IMR-90 (cell line): ENCODE measurements around the gene POU6F1. TPM values are rescaled to one million over a fixed set of nuclear protein-coding genes. Genes with fewer than 3 reads are reported as not detected.

Source experiments
- ATAC-seq: fragments of 200-7000 bp; cut with Tn5 transposase; 2 replicates; pipeline ENCODE4 v1.9.1; 2020; ENCODE audit warnings: low read depth, mild to moderate bottlenecking, moderate library complexity
- BruUV-seq: library from RNA; stranded (reverse); fragments of 400-500 nt; replicated peaks from 2 replicates; lab custom pipeline; 2021; lab: Mats Ljungman, UMichigan
- CTCF ChIA-PET: fragments of 300-600 bp; formaldehyde crosslinking; extraction: SDS; loops from one replicate; lab custom pipeline; 2021; ENCODE audit warnings: antibody characterized with exemption; lab: Yijun Ruan, JAX
- POLR2A ChIA-PET: fragments of 300-600 bp; sonication (Branson Sonifier 250); formaldehyde crosslinking; loops from one replicate; lab custom pipeline; 2022; ENCODE audit warnings: antibody characterized with exemption; ENCODE audit not compliant: unreplicated experiment; lab: Charles Lee
- DNase-seq: peaks from one replicate; pipeline ENCODE4 v3.0.0; 2013
- H2AFZ ChIP-seq: replicated peaks from 2 replicates; pipeline ENCODE3; 2013; ENCODE audit warnings: low read length, mild to moderate bottlenecking; ENCODE audit not compliant: poor library complexity
- H2AK5ac ChIP-seq: 2 replicates; pipeline ENCODE4 v1.6.1; 2013; ENCODE audit warnings: low read depth, low read length, inconsistent platforms
- H2AK9ac ChIP-seq: replicated peaks from 2 replicates; pipeline ENCODE3; 2013; ENCODE audit warnings: mild to moderate bottlenecking, low read depth, low read length, moderate library complexity; ENCODE audit not compliant: poor library complexity
- H2BK120ac ChIP-seq: 2 replicates; pipeline ENCODE4 v1.6.1; 2013; ENCODE audit warnings: low read depth, low read length, inconsistent platforms
- H2BK15ac ChIP-seq: 3 replicates; pipeline ENCODE4 v1.6.1; 2013; ENCODE audit warnings: low read depth, low read length, inconsistent platforms
- H2BK20ac ChIP-seq: 2 replicates; pipeline ENCODE4 v1.6.1; 2013; ENCODE audit warnings: low read depth, mild to moderate bottlenecking, inconsistent platforms, low read length, moderate library complexity
- H2BK5ac ChIP-seq: 2 replicates; pipeline ENCODE4 v1.6.1; 2013; ENCODE audit warnings: mild to moderate bottlenecking, low read depth, low read length, inconsistent platforms; ENCODE audit not compliant: poor library complexity, severe bottlenecking
- H3K14ac ChIP-seq: replicated peaks from 2 replicates; pipeline ENCODE4 v1.6.1; 2013; ENCODE audit warnings: low read depth, low read length, inconsistent platforms
- H3K18ac ChIP-seq: 2 replicates; pipeline ENCODE4 v1.6.1; 2013; ENCODE audit warnings: low read depth, low read length, control low read depth
- H3K23ac ChIP-seq: 2 replicates; pipeline ENCODE4 v1.6.1; 2013; ENCODE audit warnings: low read depth, low read length, inconsistent platforms
- H3K27ac ChIP-seq: 2 replicates; pipeline ENCODE4 v1.5.1; 2013; ENCODE audit warnings: mild to moderate bottlenecking, control low read depth, low read length; ENCODE audit not compliant: insufficient read depth
- H3K27me3 ChIP-seq: 2 replicates; pipeline ENCODE4 v1.6.1; 2013; ENCODE audit warnings: low read length; ENCODE audit not compliant: control insufficient read depth, insufficient read depth
- H3K36me3 ChIP-seq: 2 replicates; pipeline ENCODE4 v1.6.1; 2013; ENCODE audit warnings: low read length, mixed read lengths; ENCODE audit not compliant: control insufficient read depth, insufficient read depth
- H3K4ac ChIP-seq: 2 replicates; pipeline ENCODE4 v1.6.1; 2013; ENCODE audit warnings: low read depth, low read length, inconsistent platforms
- H3K4me1 ChIP-seq: 2 replicates; pipeline ENCODE4 v1.6.1; 2013; ENCODE audit warnings: low read length, mixed read lengths; ENCODE audit not compliant: control insufficient read depth, insufficient read depth
- H3K4me2 ChIP-seq: 2 replicates; pipeline ENCODE4 v1.6.1; 2013; ENCODE audit warnings: low read depth, mild to moderate bottlenecking, control low read depth, low read length, moderate library complexity
- H3K4me3 ChIP-seq: 2 replicates; pipeline ENCODE4 v1.5.1; 2013; ENCODE audit warnings: low read depth, mild to moderate bottlenecking, control low read depth, low read length, moderate library complexity; ENCODE audit not compliant: insufficient read depth
- H3K56ac ChIP-seq: 2 replicates; pipeline ENCODE4 v1.6.1; 2013; ENCODE audit warnings: low read length, inconsistent platforms; ENCODE audit not compliant: insufficient read depth; ENCODE audit errors: extremely low read depth
- H3K79me1 ChIP-seq, 2 experiments: 2 replicates each; pipeline ENCODE4 v1.6.1; 2013; ENCODE audit warnings: low read length in 2 of 2, inconsistent platforms in 1 of 2, low read depth in 1 of 2
- H3K9ac ChIP-seq: 2 replicates; pipeline ENCODE4 v1.6.1; 2013; ENCODE audit warnings: low read depth, low read length, control low read depth
- H3K9me1 ChIP-seq: 2 replicates; pipeline ENCODE4 v1.6.1; 2013; ENCODE audit warnings: low read length, inconsistent platforms; ENCODE audit not compliant: insufficient read depth
- H3K9me3 ChIP-seq: 2 replicates; pipeline ENCODE4 v1.6.1; 2013; ENCODE audit warnings: low read length; ENCODE audit not compliant: control insufficient read depth, insufficient read depth
- H4K20me1 ChIP-seq: 2 replicates; pipeline ENCODE4 v1.6.1; 2013; ENCODE audit warnings: low read length, inconsistent platforms; ENCODE audit not compliant: insufficient read depth
- H4K5ac ChIP-seq: 2 replicates; pipeline ENCODE4 v1.6.1; 2013; ENCODE audit warnings: mild to moderate bottlenecking, low read depth, low read length, control low read depth
- H4K8ac ChIP-seq, 2 experiments: 2 replicates each; pipeline ENCODE4 v1.6.1; 2013; ENCODE audit warnings: low read depth in 2 of 2, low read length in 2 of 2, control low read depth in 1 of 2, inconsistent platforms in 1 of 2
- H4K91ac ChIP-seq: 2 replicates; pipeline ENCODE4 v1.6.1; 2013; ENCODE audit warnings: low read depth, low read length, inconsistent platforms; ENCODE audit not compliant: insufficient read depth
- ELK1 ChIP-seq: fragments of 150-350 bp; IDR thresholded peaks from 2 replicates; pipeline ENCODE4 v1.6.1; 2016; ENCODE audit warnings: low read depth, mild to moderate bottlenecking, low read length, moderate library complexity, borderline replicate concordance
- FOS ChIP-seq: fragments of 150-350 bp; IDR thresholded peaks from 2 replicates; pipeline ENCODE4 v1.6.1; 2016; ENCODE audit warnings: low read depth, low read length
- RCOR1 ChIP-seq: IDR thresholded peaks from 2 replicates; pipeline ENCODE4 v1.6.1; 2012; ENCODE audit warnings: mild to moderate bottlenecking, low read length, improper control_type of control experiment; ENCODE audit not compliant: insufficient replicate concordance
- WGBS, 2 experiments: methylation state at CpG; one replicate each; pipeline versions ENCODE4 v1.1.5 to v1.1.7; 2013; ENCODE audit warnings: missing lambda C conversion rate in 2 of 2; ENCODE audit not compliant: insufficient read length in 1 of 2; ENCODE audit errors: extremely low coverage in 2 of 2; 5-methylcytosine and 5-hydroxymethylcytosine counted together
- dilution Hi-C: fragments of 300-500 bp; cut with HindIII; formaldehyde crosslinking; loops from one replicate; pipeline ENCODE4 v1.14.3; 2018; ENCODE audit warnings: low sequenced_read_pairs; ENCODE audit not compliant: unreplicated experiment
- in situ Hi-C: fragments of 300-500 bp; cut with MboI; formaldehyde crosslinking; loops from 3 replicates; pipeline ENCODE4 v1.14.3; 2019; ENCODE audit warnings: low sequenced_read_pairs, inconsistent platforms, mixed read lengths
- intact Hi-C: fragments of 100-400 bp; cut with micrococcal nuclease; formaldehyde crosslinking; loops from 2 replicates; pipeline ENCODE4 v1.10.0; 2022
- polyA plus RNA-seq, 3 experiments: library from polyadenylated mRNA; depleted of rRNA; stranded (reverse); fragments of >200 nt; gene quantifications; 2 replicates each; pipeline ENCODE4 v1.2.3, GENCODE V29; 2012; ENCODE audit warnings: low replicate concordance in 1 of 3
- total RNA-seq: library from RNA; depleted of rRNA; stranded (reverse); fragments of >200 nt; gene quantifications from 2 replicates; pipeline ENCODE4 v1.2.3, GENCODE V29; 2012
- TF ChIP-seq, protein P1 (sequence below): fragments of 150-350 bp; IDR thresholded peaks from 2 replicates; pipeline ENCODE4 v1.6.1; 2017; ENCODE audit warnings: mild to moderate bottlenecking, antibody characterized with exemption, low read length, low read depth
- TF ChIP-seq, protein P2 (sequence below): conservative IDR thresholded peaks from 2 replicates; pipeline ENCODE4 v1.5.1; 2012; ENCODE audit warnings: mild to moderate bottlenecking, low read depth, low read length, improper control_type of control experiment

POU6F1 gene
- total and polyA plus RNA-seq, 2 of the 4 experiments (the other 2 are of a cell fraction): 0.90 to 3.6 TPM

DNA sequence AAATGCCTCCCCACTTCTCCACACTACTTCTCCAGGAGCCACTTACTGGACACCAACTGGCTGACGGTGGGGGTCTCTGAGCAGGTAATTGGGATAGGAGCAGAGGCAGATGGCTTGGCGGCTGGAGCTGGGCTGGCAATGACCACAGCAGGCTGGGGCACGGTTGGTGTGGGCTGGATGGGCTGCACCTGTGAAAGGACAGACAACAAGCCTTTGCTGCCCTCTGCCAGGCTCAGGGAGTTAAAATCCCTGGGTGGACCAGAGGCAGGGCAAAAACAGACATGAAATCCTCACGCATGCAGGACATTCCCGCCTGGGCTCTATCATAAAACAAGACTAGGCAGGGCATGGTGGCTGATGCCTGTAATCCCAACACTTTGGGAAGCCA lies 25.6 kb downstream of the POU6F1 start:
- Histone ChIP-seq H2AK5ac (no peak overlapping the region), H3K27me3 (no peaks in the 10 kb centered on the region), H3K9ac (no peak overlapping the region), H2BK20ac (no peak overlapping the region), H3K23ac (no peak overlapping the region), H3K4ac (no peak overlapping the region), H2BK15ac (no peak overlapping the region), H4K20me1 (no peaks in the 10 kb centered on the region), H2BK5ac (no peak overlapping the region), H3K14ac (no peak overlapping the region), H2AK9ac (no peak overlapping the region), H3K36me3 (peaks cover 16% of the 10 kb centered on the region), H4K8ac (no peak overlapping the region), H4K91ac (no peak overlapping the region), H3K18ac (no peak overlapping the region), H3K27ac (no peak overlapping the region), H3K9me1 (0 out of 2 replicates have a peak, but pooled peaks cover 2% of the 10 kb centered on the region), H2BK120ac (no peak overlapping the region), H2AFZ (no peak overlapping the region), H3K4me2 (no peak overlapping the region), H3K79me1 (no peaks in the 10 kb centered on the region), H3K56ac (no peak overlapping the region), H4K5ac (no peak overlapping the region), H3K9me3 (no peaks in the 10 kb centered on the region), H3K4me1 (no peaks in the 10 kb centered on the region), H3K4me3 (no peak overlapping the region)
- ChIA-PET CTCF (no interaction called here), POLR2A (no interaction called here)
- in situ Hi-C loops (no loop called here), dilution Hi-C loops (no loop called here), intact Hi-C loops (no loop called here)
- no peak for DNase-seq
- 95% methylated on average over 3 of the region's 5 CpGs; no CpG with 5 or more reads in 1 of the 2 experiments for WGBS, 2 experiments
- TF ChIP-seq RCOR1 (no peak), FOS (no peak), ELK1 (no peak)
- TF ChIP-seq, protein P1, sequence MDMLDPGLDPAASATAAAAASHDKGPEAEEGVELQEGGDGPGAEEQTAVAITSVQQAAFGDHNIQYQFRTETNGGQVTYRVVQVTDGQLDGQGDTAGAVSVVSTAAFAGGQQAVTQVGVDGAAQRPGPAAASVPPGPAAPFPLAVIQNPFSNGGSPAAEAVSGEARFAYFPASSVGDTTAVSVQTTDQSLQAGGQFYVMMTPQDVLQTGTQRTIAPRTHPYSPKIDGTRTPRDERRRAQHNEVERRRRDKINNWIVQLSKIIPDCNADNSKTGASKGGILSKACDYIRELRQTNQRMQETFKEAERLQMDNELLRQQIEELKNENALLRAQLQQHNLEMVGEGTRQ: no peak
- TF ChIP-seq, protein P2, sequence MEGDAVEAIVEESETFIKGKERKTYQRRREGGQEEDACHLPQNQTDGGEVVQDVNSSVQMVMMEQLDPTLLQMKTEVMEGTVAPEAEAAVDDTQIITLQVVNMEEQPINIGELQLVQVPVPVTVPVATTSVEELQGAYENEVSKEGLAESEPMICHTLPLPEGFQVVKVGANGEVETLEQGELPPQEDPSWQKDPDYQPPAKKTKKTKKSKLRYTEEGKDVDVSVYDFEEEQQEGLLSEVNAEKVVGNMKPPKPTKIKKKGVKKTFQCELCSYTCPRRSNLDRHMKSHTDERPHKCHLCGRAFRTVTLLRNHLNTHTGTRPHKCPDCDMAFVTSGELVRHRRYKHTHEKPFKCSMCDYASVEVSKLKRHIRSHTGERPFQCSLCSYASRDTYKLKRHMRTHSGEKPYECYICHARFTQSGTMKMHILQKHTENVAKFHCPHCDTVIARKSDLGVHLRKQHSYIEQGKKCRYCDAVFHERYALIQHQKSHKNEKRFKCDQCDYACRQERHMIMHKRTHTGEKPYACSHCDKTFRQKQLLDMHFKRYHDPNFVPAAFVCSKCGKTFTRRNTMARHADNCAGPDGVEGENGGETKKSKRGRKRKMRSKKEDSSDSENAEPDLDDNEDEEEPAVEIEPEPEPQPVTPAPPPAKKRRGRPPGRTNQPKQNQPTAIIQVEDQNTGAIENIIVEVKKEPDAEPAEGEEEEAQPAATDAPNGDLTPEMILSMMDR: no peak
- no TSS peak for BruUV-seq
- ATAC-seq: no peak
